Ovary (tissue), 3 donors: Measurements from ENCODE around the gene SLC38A1.

ENCODE experiments used
- POLR2A ChIP-seq: fragments of 450-650 bp; IDR thresholded peaks from one replicate; pipeline ENCODE4 v1.6.1; 2017; ENCODE audit warnings: antibody characterized with exemption, mild to moderate bottlenecking, moderate library complexity
- TF ChIP-seq, protein P1 (sequence below), 3 donors: fragments of 450-650 bp in 2 of 3; fragments of 200-600 bp in 1 of 3; IDR thresholded peaks; one replicate each; pipeline versions ENCODE4 v1.5.1 to v1.8.0; 2016 to 2022; ENCODE audit warnings: antibody characterized with exemption in 3 of 3, mild to moderate bottlenecking in 1 of 3
- donor health status: DM: no; HTN: no; CAD: no.

DNA sequence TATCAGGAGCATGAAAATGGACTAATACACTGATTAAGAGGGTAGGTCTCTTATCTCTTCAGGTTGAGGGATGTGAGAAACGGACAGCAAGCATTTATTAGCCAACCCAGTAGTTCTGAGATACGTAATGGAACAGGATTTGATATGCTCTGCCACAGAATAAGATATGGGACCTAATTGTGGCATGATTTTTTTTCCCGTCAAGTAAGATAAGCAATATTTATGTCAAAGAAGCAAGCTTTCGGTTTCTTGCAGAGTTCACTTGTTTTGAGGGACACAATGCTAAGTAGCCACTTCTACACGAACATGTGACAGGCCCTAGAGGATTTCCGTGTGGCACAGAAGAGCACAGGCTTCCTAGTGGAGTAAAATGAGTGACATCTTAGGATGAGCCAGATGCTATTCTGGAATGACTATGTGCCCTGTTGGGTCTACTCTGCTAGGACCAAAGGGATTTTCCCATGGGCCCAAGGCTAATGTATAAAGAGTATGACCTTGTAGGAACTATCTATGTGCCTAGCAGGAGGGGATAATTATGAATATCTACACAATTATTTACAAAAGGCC lies 57.9 kb downstream of the SLC38A1 start:
- no peak for TF ChIP-seq POLR2A
- TF ChIP-seq, protein P1, sequence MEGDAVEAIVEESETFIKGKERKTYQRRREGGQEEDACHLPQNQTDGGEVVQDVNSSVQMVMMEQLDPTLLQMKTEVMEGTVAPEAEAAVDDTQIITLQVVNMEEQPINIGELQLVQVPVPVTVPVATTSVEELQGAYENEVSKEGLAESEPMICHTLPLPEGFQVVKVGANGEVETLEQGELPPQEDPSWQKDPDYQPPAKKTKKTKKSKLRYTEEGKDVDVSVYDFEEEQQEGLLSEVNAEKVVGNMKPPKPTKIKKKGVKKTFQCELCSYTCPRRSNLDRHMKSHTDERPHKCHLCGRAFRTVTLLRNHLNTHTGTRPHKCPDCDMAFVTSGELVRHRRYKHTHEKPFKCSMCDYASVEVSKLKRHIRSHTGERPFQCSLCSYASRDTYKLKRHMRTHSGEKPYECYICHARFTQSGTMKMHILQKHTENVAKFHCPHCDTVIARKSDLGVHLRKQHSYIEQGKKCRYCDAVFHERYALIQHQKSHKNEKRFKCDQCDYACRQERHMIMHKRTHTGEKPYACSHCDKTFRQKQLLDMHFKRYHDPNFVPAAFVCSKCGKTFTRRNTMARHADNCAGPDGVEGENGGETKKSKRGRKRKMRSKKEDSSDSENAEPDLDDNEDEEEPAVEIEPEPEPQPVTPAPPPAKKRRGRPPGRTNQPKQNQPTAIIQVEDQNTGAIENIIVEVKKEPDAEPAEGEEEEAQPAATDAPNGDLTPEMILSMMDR (IDR thresholded peaks at IDR 0.05): no peak
